Tibial artery (tissue), 4 donors: Measurements from ENCODE around the gene CNTD1.

ENCODE experiments used
- DNase-seq, 2 donors: peaks; one replicate each; pipeline ENCODE4 v3.0.0-alpha.2; 2019
- H3K27ac ChIP-seq, 2 donors: fragments of 200-600 bp; sonication (generic) in 1 of 2; 1 replicate in 1 of 2; 2 replicates in 1 of 2; pipeline ENCODE4 v1.5.1; 2018 to 2019; ENCODE audit warnings: mild to moderate bottlenecking in 1 of 2
- H3K27me3 ChIP-seq, 2 donors: fragments of 200-600 bp; sonication (generic) in 1 of 2; one replicate each; pipeline versions ENCODE4 v1.5.1 to v1.6.0; 2016 to 2019
- H3K36me3 ChIP-seq, 3 donors: fragments of 200-600 bp; sonication (generic) in 2 of 3; one replicate each; pipeline ENCODE4 v1.5.1; 2016 to 2019; ENCODE audit warnings: mild to moderate bottlenecking in 2 of 3
- H3K4me1 ChIP-seq, 4 donors: fragments of 200-600 bp; sonication (generic) in 2 of 4; 1 replicate in 3 of 4; 2 replicates in 1 of 4; pipeline ENCODE4 v1.5.1; 2016 to 2019
- H3K4me3 ChIP-seq, 2 donors: fragments of 200-600 bp; sonication (generic) in 1 of 2; 1 replicate in 1 of 2; 2 replicates in 1 of 2; pipeline ENCODE4 v1.5.1; 2018 to 2019; ENCODE audit warnings: mild to moderate bottlenecking in 2 of 2
- H3K9me3 ChIP-seq, 3 donors: fragments of 200-600 bp; sonication (generic) in 1 of 3; one replicate each; pipeline ENCODE4 v1.5.1; 2016 to 2019
- intact Hi-C: fragments of 100-400 bp; cut with DNase I; formaldehyde crosslinking; loops from one replicate; pipeline ENCODE4 v1.15.0; 2023; ENCODE audit warnings: low total_unique reads
- TF ChIP-seq, protein P1 (sequence below), 2 experiments: fragments of 200-600 bp in 1 of 2; fragments of 450-650 bp in 1 of 2; IDR thresholded peaks; one replicate each; pipeline ENCODE4 v1.5.1; 2017 to 2019; ENCODE audit warnings: antibody characterized with exemption in 2 of 2, mild to moderate bottlenecking in 1 of 2, moderate library complexity in 1 of 2

CNTD1 gene

DNA sequence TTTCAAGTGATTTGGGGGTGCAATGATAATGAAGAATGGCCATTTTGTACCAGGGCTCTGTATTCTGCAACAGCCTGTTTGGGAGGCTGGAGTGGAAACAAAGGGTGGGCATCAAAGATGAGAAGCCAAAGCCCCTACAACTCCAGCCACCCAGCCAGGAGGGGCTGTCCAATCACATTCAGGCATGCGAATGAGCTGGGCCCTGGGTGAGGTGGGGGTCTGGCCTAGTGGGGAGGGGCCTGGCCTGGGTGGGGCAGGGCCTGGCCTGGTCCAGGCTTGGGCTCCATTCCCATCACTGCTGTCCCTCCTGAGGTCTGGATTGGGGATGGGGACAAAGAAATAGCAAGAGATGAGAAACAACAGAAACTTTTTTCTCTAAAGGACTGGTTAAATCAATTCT is 58.7 kb downstream of the CNTD1 start:
- peak in 1 of 2 donors; percentile 40 for DNase-seq
- Histone ChIP-seq H3K36me3 (peaks cover 12 to 22% (median 14%) of the 10 kb centered on the region in 3 donors), H3K4me1 (peaks cover 0 to 53% (median 13%) of the 10 kb centered on the region in 4 donors), H3K4me3 (peak overlapping the region in 1 of 2 donors; percentile 72), H3K9me3 (no peaks in the 10 kb centered on the region), H3K27me3 (no peaks in the 10 kb centered on the region), H3K27ac (peak overlapping the region; percentile 90 to 96)
- TF ChIP-seq, protein P1, sequence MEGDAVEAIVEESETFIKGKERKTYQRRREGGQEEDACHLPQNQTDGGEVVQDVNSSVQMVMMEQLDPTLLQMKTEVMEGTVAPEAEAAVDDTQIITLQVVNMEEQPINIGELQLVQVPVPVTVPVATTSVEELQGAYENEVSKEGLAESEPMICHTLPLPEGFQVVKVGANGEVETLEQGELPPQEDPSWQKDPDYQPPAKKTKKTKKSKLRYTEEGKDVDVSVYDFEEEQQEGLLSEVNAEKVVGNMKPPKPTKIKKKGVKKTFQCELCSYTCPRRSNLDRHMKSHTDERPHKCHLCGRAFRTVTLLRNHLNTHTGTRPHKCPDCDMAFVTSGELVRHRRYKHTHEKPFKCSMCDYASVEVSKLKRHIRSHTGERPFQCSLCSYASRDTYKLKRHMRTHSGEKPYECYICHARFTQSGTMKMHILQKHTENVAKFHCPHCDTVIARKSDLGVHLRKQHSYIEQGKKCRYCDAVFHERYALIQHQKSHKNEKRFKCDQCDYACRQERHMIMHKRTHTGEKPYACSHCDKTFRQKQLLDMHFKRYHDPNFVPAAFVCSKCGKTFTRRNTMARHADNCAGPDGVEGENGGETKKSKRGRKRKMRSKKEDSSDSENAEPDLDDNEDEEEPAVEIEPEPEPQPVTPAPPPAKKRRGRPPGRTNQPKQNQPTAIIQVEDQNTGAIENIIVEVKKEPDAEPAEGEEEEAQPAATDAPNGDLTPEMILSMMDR (IDR thresholded peaks at IDR 0.05): no peak
- intact Hi-C loops: no loop called here
